K562 (cell line): ENCODE data around the gene TREX2. TPM values are rescaled to one million over a fixed set of nuclear protein-coding genes. Genes with fewer than 3 reads are reported as not detected.

Experiments
- ATF1 ChIP-seq, 2 experiments: fragments of 450-650 bp in 1 of 2; IDR thresholded peaks; 2 replicates each; pipeline ENCODE4 v1.6.1; 2016; ENCODE audit warnings: missing compliant biosample characterization in 1 of 2, missing genetic modification characterization in 1 of 2
- ATF3 ChIP-seq, 2 experiments: fragments of 450-650 bp in 1 of 2; sonication (generic) in 1 of 2; formaldehyde crosslinking in 1 of 2; IDR thresholded peaks in 1 of 2; conservative IDR thresholded peaks in 1 of 2; 2 replicates each; pipeline versions ENCODE4 v1.6.1 to v1.8.1; 2016 to 2023; ENCODE audit warnings: mild to moderate bottlenecking in 2 of 2, moderate library complexity in 2 of 2, inconsistent platforms in 1 of 2, missing genetic modification reagents in 1 of 2
- CBX5 ChIP-seq: IDR thresholded peaks from 2 replicates; pipeline ENCODE4 v1.6.1; 2014; ENCODE audit warnings: low read depth, borderline replicate concordance
- EHMT2 ChIP-seq: fragments of 450-650 bp; IDR thresholded peaks from 2 replicates; pipeline ENCODE4 v1.6.1; 2018; ENCODE audit warnings: antibody characterized with exemption
- IRF2 ChIP-seq: sonication (generic); formaldehyde crosslinking; IDR thresholded peaks from 2 replicates; pipeline ENCODE4 v1.8.1; 2022; ENCODE audit warnings: mild to moderate bottlenecking, missing genetic modification reagents
- NFXL1 ChIP-seq: fragments of 450-650 bp; formaldehyde crosslinking; IDR thresholded peaks from 2 replicates; pipeline ENCODE4 v1.4.0; 2021; ENCODE audit warnings: mild to moderate bottlenecking
- PHB2 ChIP-seq: fragments of 450-650 bp; IDR thresholded peaks from 2 replicates; pipeline ENCODE4 v1.6.1; 2017; ENCODE audit warnings: low read depth
- PKNOX1 ChIP-seq: fragments of 450-650 bp; IDR thresholded peaks from 2 replicates; pipeline ENCODE4 v1.6.1; 2016
- ZBTB2 ChIP-seq: fragments of 450-650 bp; IDR thresholded peaks from 2 replicates; pipeline ENCODE4 v1.6.1; 2016; ENCODE audit warnings: antibody characterized with exemption
- ZC3H8 ChIP-seq: fragments of 450-650 bp; IDR thresholded peaks from 2 replicates; pipeline ENCODE4 v1.6.1; 2017
- ZKSCAN8 ChIP-seq: fragments of 200-800 bp; sonication (Bioruptor generic); IDR thresholded peaks from 2 replicates; pipeline ENCODE4 v1.6.1; 2016; ENCODE audit warnings: missing genetic modification characterization, missing compliant biosample characterization
- ZNF143 ChIP-seq: sonication (generic); formaldehyde crosslinking; IDR thresholded peaks from 2 replicates; pipeline ENCODE4 v1.9.0; 2022; ENCODE audit warnings: mild to moderate bottlenecking, missing genetic modification reagents
- ZNF174 ChIP-seq: fragments of 250-450 bp; sonication (Bioruptor Pico); IDR thresholded peaks from 2 replicates; pipeline ENCODE4 v1.4.0; 2020; ENCODE audit warnings: mild to moderate bottlenecking
- ZNF445 ChIP-seq: fragments of 250-450 bp; sonication (Bioruptor Pico); IDR thresholded peaks from 2 replicates; pipeline ENCODE4 v1.4.0; 2020; ENCODE audit warnings: low read depth, mild to moderate bottlenecking, moderate library complexity
- ZNF780A ChIP-seq: fragments of 250-450 bp; sonication (Bioruptor Pico); IDR thresholded peaks from 2 replicates; pipeline ENCODE4 v1.5.0; 2021; ENCODE audit warnings: mild to moderate bottlenecking
- polyA plus RNA-seq, 8 experiments: library from polyadenylated mRNA; depleted of rRNA in 4 of 8; stranded (reverse) in 5 of 8; unstranded in 3 of 8; fragments of >200 nt; fragmentation: Nextera tagmentation in 2 of 8; fragmentation: Illumina TruSeq in 1 of 8; extraction: Ambion mirVana in 2 of 8; extraction: Trizol in 1 of 8; gene quantifications; 2 replicates each; pipeline versions ENCODE4 v1.2.1 to v1.2.3, GENCODE V29; 2011 to 2014; ENCODE audit warnings: inconsistent platforms in 1 of 8, missing spikeins in 1 of 8
- small RNA-seq: library from RNA; depleted of rRNA; stranded (forward); fragments of <200 nt; gene quantifications from one replicate; pipeline ENCODE3, GENCODE V24; 2014
- total RNA-seq, 7 experiments: library from RNA; depleted of rRNA in 6 of 7; stranded (reverse); fragments of >200 nt in 6 of 7; fragmentation: Illumina TruSeq in 2 of 7; extraction: Trizol in 2 of 7; gene quantifications; 2 replicates each; pipeline versions ENCODE4 v1.2.1 to v1.2.3, GENCODE V29; 2011 to 2021; ENCODE audit warnings: low replicate concordance in 1 of 7
- TF ChIP-seq, protein P1 (sequence below): fragments of 200-400 bp; formaldehyde crosslinking; IDR thresholded peaks from 2 replicates; pipeline ENCODE4 v1.6.1; 2017; ENCODE audit warnings: mild to moderate bottlenecking, low read depth, low read length, moderate library complexity

TREX2 gene
- total and polyA plus RNA-seq, 9 of the 15 experiments (the other 6 are each of a cell fraction or from before 2014, with no cell fraction given): 0.07 to 1.5 (median 0.33) TPM; not detected in 2

DNA sequence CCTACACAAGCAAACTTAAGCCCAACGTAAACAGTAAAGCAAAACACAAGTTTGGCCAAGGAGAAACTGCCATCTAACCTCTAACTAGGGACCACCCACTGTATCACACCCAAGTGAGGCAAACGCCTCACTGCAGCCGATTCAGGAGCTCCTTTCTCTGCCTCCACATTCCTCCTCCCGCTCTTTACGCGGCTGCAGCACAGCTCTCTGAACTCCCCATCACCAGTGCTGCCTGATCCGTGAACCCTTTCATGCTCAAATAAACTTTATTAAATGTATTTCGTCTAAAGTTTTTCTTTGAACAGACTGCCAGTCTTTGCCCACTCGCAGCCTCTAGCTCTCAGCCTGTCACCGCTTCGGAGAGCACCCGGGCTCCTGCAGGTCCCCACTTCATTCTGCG is 51.2 kb downstream of the TREX2 start (continued):
- no peak for TF ChIP-seq ZBTB2
- no peak for TF ChIP-seq NFXL1 (CRISPR knock-in tag)
- TF ChIP-seq ATF1 (CRISPR knock-in tag; IDR thresholded peaks at IDR 0.05): no peak
- TF ChIP-seq ATF1 (tag; IDR thresholded peaks at IDR 0.05): no peak
- no peak for TF ChIP-seq PKNOX1
- TF ChIP-seq CBX5: no peak
- TF ChIP-seq IRF2 (CRISPR knock-in tag): no peak
- no peak for TF ChIP-seq EHMT2
- TF ChIP-seq, protein P1, sequence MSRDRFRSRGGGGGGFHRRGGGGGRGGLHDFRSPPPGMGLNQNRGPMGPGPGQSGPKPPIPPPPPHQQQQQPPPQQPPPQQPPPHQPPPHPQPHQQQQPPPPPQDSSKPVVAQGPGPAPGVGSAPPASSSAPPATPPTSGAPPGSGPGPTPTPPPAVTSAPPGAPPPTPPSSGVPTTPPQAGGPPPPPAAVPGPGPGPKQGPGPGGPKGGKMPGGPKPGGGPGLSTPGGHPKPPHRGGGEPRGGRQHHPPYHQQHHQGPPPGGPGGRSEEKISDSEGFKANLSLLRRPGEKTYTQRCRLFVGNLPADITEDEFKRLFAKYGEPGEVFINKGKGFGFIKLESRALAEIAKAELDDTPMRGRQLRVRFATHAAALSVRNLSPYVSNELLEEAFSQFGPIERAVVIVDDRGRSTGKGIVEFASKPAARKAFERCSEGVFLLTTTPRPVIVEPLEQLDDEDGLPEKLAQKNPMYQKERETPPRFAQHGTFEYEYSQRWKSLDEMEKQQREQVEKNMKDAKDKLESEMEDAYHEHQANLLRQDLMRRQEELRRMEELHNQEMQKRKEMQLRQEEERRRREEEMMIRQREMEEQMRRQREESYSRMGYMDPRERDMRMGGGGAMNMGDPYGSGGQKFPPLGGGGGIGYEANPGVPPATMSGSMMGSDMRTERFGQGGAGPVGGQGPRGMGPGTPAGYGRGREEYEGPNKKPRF: no peak
- TF ChIP-seq ZNF143 (CRISPR knock-in tag): no peak
- TF ChIP-seq ZNF780A (CRISPR knock-in tag): no peak
- TF ChIP-seq ATF3 (IDR thresholded peaks at IDR 0.05): no peak
- TF ChIP-seq ATF3 (CRISPR knock-in tag; conservative IDR thresholded peaks at IDR 0.05): no peak
- no peak for TF ChIP-seq ZC3H8
- no peak for TF ChIP-seq PHB2
- TF ChIP-seq ZNF174 (CRISPR knock-in tag): no peak
- TF ChIP-seq ZNF445 (CRISPR knock-in tag): no peak
- TF ChIP-seq ZKSCAN8 (CRISPR knock-in tag): no peak

Small RNA genes lying within 50 kb of the gene (small RNA-seq; reads per million reads assigned to genes)
- not detected for gene RN7SL667P

Other genes starting within 250 kb of the TREX2 start
Only the 7 nearest of the 11 such genes appear.
- not detected in 2 replicates for gene PNMA6F, start 124.3 kb downstream of the TREX2 start, total RNA-seq (2014; rRNA removed)
- gene PNMA6F, start 124.3 kb downstream of the TREX2 start, total RNA-seq (2014; rRNA removed; fragmentation: Illumina TruSeq; extraction: Trizol): not detected in 2 replicates
- gene PNMA6F, start 124.3 kb downstream of the TREX2 start, total RNA-seq (2015; rRNA removed; fragmentation: Illumina TruSeq; extraction: Trizol): not detected in 2 replicates
- gene PNMA6F, start 124.3 kb downstream of the TREX2 start, total RNA-seq (2021): not detected in 2 replicates
- not detected in 2 replicates for gene PNMA6F, start 124.3 kb downstream of the TREX2 start, polyA plus RNA-seq (2011; rRNA removed)
- not detected in 2 replicates for gene PNMA6F, start 124.3 kb downstream of the TREX2 start, polyA plus RNA-seq (2014; fragmentation: Illumina TruSeq; extraction: Trizol)
- gene PNMA6F, start 124.3 kb downstream of the TREX2 start, polyA plus RNA-seq (2014; fragmentation: Nextera tagmentation; extraction: Ambion mirVana): not detected
- gene PNMA6F, start 124.3 kb downstream of the TREX2 start, polyA plus RNA-seq (2014; rRNA removed): not detected in 2 replicates
- 7.8 and 10.0 TPM in 2 replicates for gene ZNF275, start 111.9 kb downstream of the TREX2 start, total RNA-seq (2014; rRNA removed)
- 8.7 and 9.1 TPM in 2 replicates for gene ZNF275, start 111.9 kb downstream of the TREX2 start, total RNA-seq (2014; rRNA removed; fragmentation: Illumina TruSeq; extraction: Trizol)
- 12.3 and 12.5 TPM in 2 replicates for gene ZNF275, start 111.9 kb downstream of the TREX2 start, total RNA-seq (2015; rRNA removed; fragmentation: Illumina TruSeq; extraction: Trizol)
- 16.9 and 19.1 TPM in 2 replicates for gene ZNF275, start 111.9 kb downstream of the TREX2 start, total RNA-seq (2021)
- gene ZNF275, start 111.9 kb downstream of the TREX2 start, polyA plus RNA-seq (2011; rRNA removed): 15.3 and 16.9 TPM in 2 replicates
- gene ZNF275, start 111.9 kb downstream of the TREX2 start, polyA plus RNA-seq (2014; fragmentation: Illumina TruSeq; extraction: Trizol): 15.0 and 17.4 TPM in 2 replicates
- 1 to 10 TPM; 2.1 to 3.1 TPM for gene ZNF275, start 111.9 kb downstream of the TREX2 start, polyA plus RNA-seq (2014; fragmentation: Nextera tagmentation; extraction: Ambion mirVana)
- gene ZNF275, start 111.9 kb downstream of the TREX2 start, polyA plus RNA-seq (2014; rRNA removed): 12.0 and 13.6 TPM in 2 replicates
- not detected in 2 replicates for gene PNMA6E, start 44.7 kb downstream of the TREX2 start, total RNA-seq (2014; rRNA removed)
- gene PNMA6E, start 44.7 kb downstream of the TREX2 start, total RNA-seq (2014; rRNA removed; fragmentation: Illumina TruSeq; extraction: Trizol): not detected in 2 replicates
- not detected in 2 replicates for gene PNMA6E, start 44.7 kb downstream of the TREX2 start, total RNA-seq (2015; rRNA removed; fragmentation: Illumina TruSeq; extraction: Trizol)
- gene PNMA6E, start 44.7 kb downstream of the TREX2 start, total RNA-seq (2021): not detected in 2 replicates
- gene PNMA6E, start 44.7 kb downstream of the TREX2 start, polyA plus RNA-seq (2011; rRNA removed): not detected in 2 replicates
- not detected in 2 replicates for gene PNMA6E, start 44.7 kb downstream of the TREX2 start, polyA plus RNA-seq (2014; fragmentation: Illumina TruSeq; extraction: Trizol)
- not detected for gene PNMA6E, start 44.7 kb downstream of the TREX2 start, polyA plus RNA-seq (2014; fragmentation: Nextera tagmentation; extraction: Ambion mirVana)
- gene PNMA6E, start 44.7 kb downstream of the TREX2 start, polyA plus RNA-seq (2014; rRNA removed): 0.03 TPM in 1 of 2 replicates, not detected in the other
- 2.0 and 2.9 TPM in 2 replicates for gene ZFP92, start 34.6 kb downstream of the TREX2 start, total RNA-seq (2014; rRNA removed)
- 1.5 and 1.8 TPM in 2 replicates for gene ZFP92, start 34.6 kb downstream of the TREX2 start, total RNA-seq (2014; rRNA removed; fragmentation: Illumina TruSeq; extraction: Trizol)
- gene ZFP92, start 34.6 kb downstream of the TREX2 start, total RNA-seq (2015; rRNA removed; fragmentation: Illumina TruSeq; extraction: Trizol): 2.6 and 2.7 TPM in 2 replicates
- gene ZFP92, start 34.6 kb downstream of the TREX2 start, total RNA-seq (2021): 3.3 and 3.5 TPM in 2 replicates
- gene ZFP92, start 34.6 kb downstream of the TREX2 start, polyA plus RNA-seq (2011; rRNA removed): 0.98 and 1.2 TPM in 2 replicates
- gene ZFP92, start 34.6 kb downstream of the TREX2 start, polyA plus RNA-seq (2014; fragmentation: Illumina TruSeq; extraction: Trizol): 2.1 and 2.4 TPM in 2 replicates
- under 1 TPM; 0.32 to 0.34 TPM for gene ZFP92, start 34.6 kb downstream of the TREX2 start, polyA plus RNA-seq (2014; fragmentation: Nextera tagmentation; extraction: Ambion mirVana)
- 1.3 and 1.9 TPM in 2 replicates for gene ZFP92, start 34.6 kb downstream of the TREX2 start, polyA plus RNA-seq (2014; rRNA removed)
- 64.7 and 64.8 TPM in 2 replicates for gene HAUS7, start 24.5 kb upstream of the TREX2 start, total RNA-seq (2014; rRNA removed)
- gene HAUS7, start 24.5 kb upstream of the TREX2 start, total RNA-seq (2014; rRNA removed; fragmentation: Illumina TruSeq; extraction: Trizol): 38.5 and 48.6 TPM in 2 replicates
- gene HAUS7, start 24.5 kb upstream of the TREX2 start, total RNA-seq (2015; rRNA removed; fragmentation: Illumina TruSeq; extraction: Trizol): 48.8 and 51.0 TPM in 2 replicates
- 94.0 and 94.9 TPM in 2 replicates for gene HAUS7, start 24.5 kb upstream of the TREX2 start, total RNA-seq (2021)
- gene HAUS7, start 24.5 kb upstream of the TREX2 start, polyA plus RNA-seq (2011; rRNA removed): 38.0 and 44.3 TPM in 2 replicates
- gene HAUS7, start 24.5 kb upstream of the TREX2 start, polyA plus RNA-seq (2014; fragmentation: Illumina TruSeq; extraction: Trizol): 49.7 and 56.9 TPM in 2 replicates
- 10 to 100 TPM in 1 of 2 experiments, 1 to 10 TPM in 1; 10.0 to 26.1 TPM for gene HAUS7, start 24.5 kb upstream of the TREX2 start, polyA plus RNA-seq (2014; fragmentation: Nextera tagmentation; extraction: Ambion mirVana)
- gene HAUS7, start 24.5 kb upstream of the TREX2 start, polyA plus RNA-seq (2014; rRNA removed): 70.4 and 75.6 TPM in 2 replicates
- gene BGN, start 48.9 kb upstream of the TREX2 start, total RNA-seq (2014; rRNA removed): not detected in 2 replicates
- not detected in 2 replicates for gene BGN, start 48.9 kb upstream of the TREX2 start, total RNA-seq (2014; rRNA removed; fragmentation: Illumina TruSeq; extraction: Trizol)
- gene BGN, start 48.9 kb upstream of the TREX2 start, total RNA-seq (2015; rRNA removed; fragmentation: Illumina TruSeq; extraction: Trizol): not detected in 2 replicates
- 0.11 TPM in 2 replicates for gene BGN, start 48.9 kb upstream of the TREX2 start, total RNA-seq (2021)
- not detected in 2 replicates for gene BGN, start 48.9 kb upstream of the TREX2 start, polyA plus RNA-seq (2011; rRNA removed)
- gene BGN, start 48.9 kb upstream of the TREX2 start, polyA plus RNA-seq (2014; fragmentation: Illumina TruSeq; extraction: Trizol): not detected in 2 replicates
- gene BGN, start 48.9 kb upstream of the TREX2 start, polyA plus RNA-seq (2014; fragmentation: Nextera tagmentation; extraction: Ambion mirVana): not detected
- gene BGN, start 48.9 kb upstream of the TREX2 start, polyA plus RNA-seq (2014; rRNA removed): not detected in 2 replicates
- gene ATP2B3, start 71.6 kb upstream of the TREX2 start, total RNA-seq (2014; rRNA removed): not detected in 2 replicates
- gene ATP2B3, start 71.6 kb upstream of the TREX2 start, total RNA-seq (2014; rRNA removed; fragmentation: Illumina TruSeq; extraction: Trizol): not detected in 2 replicates
- not detected in 2 replicates for gene ATP2B3, start 71.6 kb upstream of the TREX2 start, total RNA-seq (2015; rRNA removed; fragmentation: Illumina TruSeq; extraction: Trizol)
- gene ATP2B3, start 71.6 kb upstream of the TREX2 start, total RNA-seq (2021): not detected in 2 replicates
- gene ATP2B3, start 71.6 kb upstream of the TREX2 start, polyA plus RNA-seq (2011; rRNA removed): 0.04 TPM in 1 of 2 replicates, not detected in the other
- gene ATP2B3, start 71.6 kb upstream of the TREX2 start, polyA plus RNA-seq (2014; fragmentation: Illumina TruSeq; extraction: Trizol): not detected in 2 replicates
- gene ATP2B3, start 71.6 kb upstream of the TREX2 start, polyA plus RNA-seq (2014; fragmentation: Nextera tagmentation; extraction: Ambion mirVana): under 1 TPM in 1 of 2 experiments, not detected in 1; 0.04 TPM
- 0.04 TPM in 1 of 2 replicates, not detected in the other for gene ATP2B3, start 71.6 kb upstream of the TREX2 start, polyA plus RNA-seq (2014; rRNA removed)